Muscle layer of duodenum (tissue), 2 donors: Measurements from ENCODE around the gene ZBTB38.

Experiments
- H3K27ac ChIP-seq: one replicate; pipeline ENCODE4 v1.7.0; 2013; ENCODE audit warnings: mild to moderate bottlenecking, low read length
- H3K27me3 ChIP-seq: one replicate; pipeline ENCODE4 v1.7.0; 2013; ENCODE audit warnings: low read depth, mild to moderate bottlenecking, control low read depth, low read length
- H3K36me3 ChIP-seq, 2 donors: one replicate each; pipeline ENCODE4 v1.7.0; 2013; ENCODE audit warnings: low read length in 2 of 2, control low read depth in 1 of 2, mild to moderate bottlenecking in 1 of 2; ENCODE audit not compliant: insufficient read depth in 2 of 2, control insufficient read depth in 1 of 2
- H3K4me1 ChIP-seq, 2 donors: one replicate each; pipeline ENCODE4 v1.7.0; 2013; ENCODE audit warnings: low read length in 2 of 2, mild to moderate bottlenecking in 2 of 2, control low read depth in 1 of 2, moderate library complexity in 1 of 2; ENCODE audit not compliant: insufficient read depth in 2 of 2, control insufficient read depth in 1 of 2
- H3K4me3 ChIP-seq, 2 donors: one replicate each; pipeline ENCODE4 v1.7.0; 2013; ENCODE audit warnings: low read length in 2 of 2, low read depth in 1 of 2, mild to moderate bottlenecking in 1 of 2
- H3K9me3 ChIP-seq, 2 donors: one replicate each; pipeline ENCODE4 v1.7.0; 2013; ENCODE audit warnings: low read length in 2 of 2, control low read depth in 1 of 2, mild to moderate bottlenecking in 1 of 2; ENCODE audit not compliant: control insufficient read depth in 1 of 2
- donor health status: healthy.

Gene ZBTB38

GRCh38 chr3:141370065-141370533 lies 1.8 kb downstream of the ZBTB38 start:
- H3K4me1 ChIP-seq = peaks cover 11 to 23% of the 10 kb centered on the region in 2 donors
- H3K9me3 ChIP-seq = no peaks in the 10 kb centered on the region
- H3K27ac ChIP-seq = peak overlapping the region; percentile 95
- no peaks in the 10 kb centered on the region for H3K27me3 ChIP-seq
- no peak overlapping the region for H3K4me3 ChIP-seq
- peaks cover 0 to 20% of the 10 kb centered on the region in 2 donors for H3K36me3 ChIP-seq

DNA sequence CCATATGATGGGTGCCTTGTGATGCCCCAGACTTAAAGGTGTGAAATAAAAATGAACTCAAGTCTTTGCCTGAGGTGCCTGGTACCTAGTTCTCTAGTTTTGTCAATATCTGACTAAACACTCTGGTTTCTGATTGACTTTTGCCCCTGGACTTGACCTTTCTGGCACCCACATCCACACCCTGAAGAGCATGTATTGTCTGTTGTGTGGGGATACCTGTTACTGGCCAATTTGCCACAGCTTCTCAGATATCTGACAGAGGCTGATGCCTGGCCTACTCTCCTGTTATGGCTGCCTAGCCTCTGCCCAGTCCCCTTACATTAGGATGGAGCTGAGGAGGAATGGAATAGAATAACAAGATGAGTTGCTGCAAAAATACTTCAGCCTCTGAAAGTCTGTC lies 3.6 kb downstream of the ZBTB38 start:
- Histone ChIP-seq H3K4me1 (peaks cover 4 to 12% of the 10 kb centered on the region in 2 donors), H3K4me3 (no peak overlapping the region), H3K9me3 (no peaks in the 10 kb centered on the region), H3K36me3 (peaks cover 0 to 18% of the 10 kb centered on the region in 2 donors), H3K27ac (no peak overlapping the region), H3K27me3 (no peaks in the 10 kb centered on the region)

GRCh38 chr3:141372656-141373055 lies 4.4 kb downstream of the ZBTB38 start:
- no peak overlapping the region for H3K27ac ChIP-seq
- peaks cover 4% of the 10 kb centered on the region in 2 donors for H3K4me1 ChIP-seq

DNA sequence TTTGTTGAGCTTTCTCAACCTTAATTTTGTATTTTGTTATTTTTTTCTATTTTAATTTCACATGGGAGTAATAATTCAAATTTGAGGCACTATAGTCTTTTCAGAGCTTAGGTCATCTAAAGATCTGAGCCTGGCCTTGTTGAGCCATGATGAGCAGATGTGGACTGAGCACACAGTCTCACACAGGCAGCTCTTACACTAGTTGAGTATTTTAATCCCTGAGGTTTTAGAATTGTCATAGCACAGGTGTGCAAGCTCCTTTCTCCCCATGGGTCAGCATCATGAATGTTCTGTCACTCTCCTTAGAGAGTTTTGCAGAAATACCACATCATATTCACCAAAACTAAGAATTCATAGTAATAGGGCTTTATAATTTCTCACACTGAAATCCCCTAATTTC lies 4.9 kb downstream of the ZBTB38 start:
- H3K4me1 ChIP-seq = peaks cover 0 to 4% of the 10 kb centered on the region in 2 donors
- no peaks in the 10 kb centered on the region for H3K27me3 ChIP-seq
- no peaks in the 10 kb centered on the region for H3K9me3 ChIP-seq
- no peak overlapping the region for H3K4me3 ChIP-seq
- peaks cover 0 to 10% of the 10 kb centered on the region in 2 donors for H3K36me3 ChIP-seq
- H3K27ac ChIP-seq = no peak overlapping the region

More at GRCh38 chr3:141372656-141373055, 4.4 kb downstream of the ZBTB38 start:
- Histone ChIP-seq H3K4me3 (no peak overlapping the region), H3K27me3 (no peaks in the 10 kb centered on the region), H3K9me3 (no peaks in the 10 kb centered on the region), H3K36me3 (peaks cover 0 to 14% of the 10 kb centered on the region in 2 donors)

GRCh38 chr3:141373768-141374526 lies 5.6 kb downstream of the ZBTB38 start:
- Histone ChIP-seq H3K4me3 (no peak overlapping the region), H3K9me3 (no peaks in the 10 kb centered on the region), H3K4me1 (peaks cover 0 to 4% of the 10 kb centered on the region in 2 donors), H3K27ac (no peak overlapping the region), H3K36me3 (peaks cover under 1 to 4% of the 10 kb centered on the region in 2 donors), H3K27me3 (no peaks in the 10 kb centered on the region)

DNA sequence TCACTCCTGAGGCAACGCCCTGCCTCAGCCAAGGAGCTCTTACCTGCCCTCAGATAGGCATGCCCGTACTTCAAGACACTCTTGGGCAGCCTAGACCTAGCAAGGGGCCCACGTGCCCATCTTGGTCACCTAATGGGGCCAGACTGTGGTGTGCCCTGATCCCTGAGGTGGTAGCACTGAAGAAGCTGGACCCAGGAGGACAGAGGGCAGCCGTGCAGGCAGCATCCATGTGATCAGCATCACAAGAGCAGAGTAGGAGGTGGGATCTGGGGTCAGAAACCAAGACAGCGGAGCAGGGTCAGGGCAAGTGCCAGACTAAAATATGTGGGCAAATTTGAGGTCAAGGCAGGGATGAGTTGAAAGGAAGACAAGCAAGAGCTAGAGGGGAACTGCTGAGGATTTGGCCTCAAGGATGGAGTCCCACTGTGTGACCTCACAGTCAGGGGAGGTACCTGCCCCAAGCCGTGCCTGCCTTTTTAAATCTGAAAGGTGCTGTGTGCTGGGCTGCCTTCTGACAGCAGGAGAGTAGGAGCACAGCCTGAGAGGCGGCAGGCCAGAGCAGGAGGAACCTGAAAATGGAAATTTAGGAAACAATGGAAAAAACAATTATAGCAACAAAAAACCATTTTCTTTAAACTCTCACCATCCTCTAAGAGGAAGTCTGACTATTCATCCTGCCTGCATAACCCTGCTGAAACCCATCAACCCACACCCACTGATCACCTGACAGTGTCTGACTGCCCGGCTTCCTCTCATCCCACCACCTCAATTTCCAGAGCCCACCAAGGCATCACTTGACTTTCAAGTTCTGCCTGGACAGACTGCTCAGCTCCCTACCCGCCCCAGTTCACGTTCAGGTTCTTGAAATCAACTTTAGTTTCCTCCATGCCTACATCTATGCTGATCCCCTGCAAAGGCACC lies 7.3 kb downstream of the ZBTB38 start:
- Histone ChIP-seq H3K9me3 (no peaks in the 10 kb centered on the region), H3K27ac (no peak overlapping the region), H3K36me3 (peaks cover 0 to 6% of the 10 kb centered on the region in 2 donors), H3K27me3 (no peaks in the 10 kb centered on the region), H3K4me3 (no peak overlapping the region), H3K4me1 (peaks cover 0 to 4% of the 10 kb centered on the region in 2 donors)

GRCh38 chr3:141377377-141377776 lies 9.1 kb downstream of the ZBTB38 start:
- Histone ChIP-seq H3K27ac (no peak overlapping the region), H3K36me3 (peaks cover 0 to 10% of the 10 kb centered on the region in 2 donors), H3K4me1 (peaks cover 0 to 3% of the 10 kb centered on the region in 2 donors), H3K27me3 (no peaks in the 10 kb centered on the region), H3K9me3 (no peaks in the 10 kb centered on the region), H3K4me3 (no peak overlapping the region)

- H3K4me3 ChIP-seq = no peak overlapping the region
- no peaks in the 10 kb centered on the region for H3K9me3 ChIP-seq
- H3K27ac ChIP-seq = no peak overlapping the region
- no peaks in the 10 kb centered on the region for H3K27me3 ChIP-seq
- H3K4me1 ChIP-seq = peaks cover 0 to 4% of the 10 kb centered on the region in 2 donors
- peaks cover 0 to 10% of the 10 kb centered on the region in 2 donors for H3K36me3 ChIP-seq
Measured at GRCh38 chr3:141378556-141378955, 10.3 kb downstream of the ZBTB38 start.

DNA sequence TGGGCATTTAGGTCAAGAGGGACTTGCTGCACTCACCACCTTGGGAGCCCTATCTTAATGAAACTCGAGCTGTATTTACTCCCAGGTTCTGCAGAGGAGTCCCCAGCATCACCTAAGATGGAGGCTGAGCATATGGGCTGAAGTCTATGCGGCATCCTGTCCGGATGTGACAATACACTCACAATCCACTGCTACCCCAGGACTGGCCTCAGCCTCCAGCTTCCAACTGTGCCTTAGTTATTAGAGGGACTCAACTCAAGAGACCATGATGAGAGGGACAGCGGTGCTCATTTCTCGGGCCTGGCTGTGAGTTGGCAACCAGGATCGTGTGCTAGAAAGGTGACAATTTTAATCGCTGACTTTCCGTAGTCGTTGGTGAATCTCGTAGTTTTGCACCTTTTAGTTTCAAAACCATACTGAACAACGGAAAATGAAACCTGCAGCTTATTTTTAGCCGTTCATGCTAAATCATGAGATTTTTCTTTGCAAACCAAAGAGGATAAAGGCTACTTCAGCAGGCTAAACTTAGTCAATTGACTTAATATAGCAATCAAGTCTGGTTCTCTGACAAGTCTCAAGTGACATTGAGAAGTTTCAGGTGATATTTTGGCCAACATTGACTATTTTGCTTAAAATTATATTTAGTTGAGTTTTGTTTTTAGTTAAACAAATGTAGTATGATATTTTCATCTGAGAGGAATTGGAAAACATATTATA lies 11.1 kb downstream of the ZBTB38 start:
- no peak overlapping the region for H3K4me3 ChIP-seq
- no peaks in the 10 kb centered on the region for H3K27me3 ChIP-seq
- H3K36me3 ChIP-seq = peaks cover 0 to 14% of the 10 kb centered on the region in 2 donors
- H3K27ac ChIP-seq = no peak overlapping the region
- peaks cover 0 to 4% of the 10 kb centered on the region in 2 donors for H3K4me1 ChIP-seq
- H3K9me3 ChIP-seq = no peaks in the 10 kb centered on the region

DNA sequence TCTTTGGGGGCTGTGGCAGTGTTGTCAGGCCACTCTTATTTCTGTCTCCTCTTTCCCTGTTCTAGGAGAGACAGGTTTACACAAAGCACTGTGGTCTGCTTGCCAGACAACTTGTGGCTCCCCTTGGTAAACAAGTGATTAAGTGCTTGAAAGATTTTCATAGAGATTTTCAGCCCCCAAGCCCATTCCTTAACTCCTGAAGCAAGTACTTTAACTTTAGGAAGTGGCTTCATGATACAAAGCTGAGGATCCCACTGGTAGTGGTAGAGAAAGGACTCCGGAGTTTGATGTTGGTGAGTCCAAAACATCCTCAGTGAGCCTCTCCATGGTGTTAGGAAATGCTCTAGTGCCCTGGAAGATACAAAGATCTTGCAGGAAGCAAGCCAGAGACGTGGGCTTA lies 12.0 kb downstream of the ZBTB38 start:
- no peak overlapping the region for H3K4me3 ChIP-seq
- H3K27ac ChIP-seq = peak overlapping the region; percentile 11

More for the DNA sequence above, 12.0 kb downstream of the ZBTB38 start:
- Histone ChIP-seq H3K36me3 (peaks cover 0 to 14% of the 10 kb centered on the region in 2 donors), H3K27me3 (no peaks in the 10 kb centered on the region), H3K9me3 (no peaks in the 10 kb centered on the region), H3K4me1 (peaks cover 0 to 5% of the 10 kb centered on the region in 2 donors)
